GM23338 (cell line): Measurements from ENCODE around the gene ZC3H12C.

Source experiments
- CREB1 ChIP-seq: fragments of 250-450 bp; sonication (Bioruptor Pico); IDR thresholded peaks from 2 replicates; pipeline ENCODE4 v1.5.0; 2020; ENCODE audit warnings: low read depth, mild to moderate bottlenecking, moderate library complexity
- EZH2 ChIP-seq: fragments of 200-600 bp; sonication (generic); IDR thresholded peaks from one replicate; pipeline ENCODE4 v1.8.0; 2017; ENCODE audit warnings: antibody characterized with exemption, mild to moderate bottlenecking, low read depth; ENCODE audit not compliant: unreplicated experiment
- EZH2phosphoT487 ChIP-seq: fragments of 200-600 bp; sonication (generic); IDR thresholded peaks from one replicate; pipeline ENCODE4 v1.8.1; 2018; ENCODE audit warnings: antibody characterized with exemption; ENCODE audit not compliant: unreplicated experiment
- JUNB ChIP-seq: IDR thresholded peaks from one replicate; pipeline ENCODE4 v1.6.1; 2016; ENCODE audit warnings: antibody characterized with exemption; ENCODE audit not compliant: unreplicated experiment
- POLR2AphosphoS5 ChIP-seq: IDR thresholded peaks from 2 replicates; pipeline ENCODE4 v1.6.1; 2016; ENCODE audit warnings: antibody characterized with exemption, low read depth
- STAT1 ChIP-seq: IDR thresholded peaks from one replicate; pipeline ENCODE4 v1.6.1; 2016; ENCODE audit warnings: antibody characterized with exemption; ENCODE audit not compliant: unreplicated experiment
- ZNF331 ChIP-seq: fragments of 250-450 bp; sonication (Bioruptor Pico); IDR thresholded peaks from 2 replicates; pipeline ENCODE4 v1.5.0; 2020; ENCODE audit warnings: low read depth, mild to moderate bottlenecking, moderate library complexity
- TF ChIP-seq, protein P1 (sequence below), 2 experiments: fragments of 200-600 bp in 1 of 2; sonication (generic) in 1 of 2; conservative IDR thresholded peaks; 2 replicates each; pipeline versions ENCODE4 v1.5.1 to v1.6.1; 2016 to 2017; ENCODE audit warnings: antibody characterized with exemption in 2 of 2, low read depth in 2 of 2, mild to moderate bottlenecking in 2 of 2, moderate library complexity in 1 of 2
- TF ChIP-seq, protein P2 (sequence below): IDR thresholded peaks from one replicate; pipeline ENCODE4 v1.6.1; 2018; ENCODE audit warnings: antibody characterized with exemption; ENCODE audit not compliant: unreplicated experiment
- TF ChIP-seq, protein P3 (sequence below): IDR thresholded peaks from 2 replicates; pipeline ENCODE4 v1.6.1; 2016; ENCODE audit warnings: antibody characterized with exemption

DNA sequence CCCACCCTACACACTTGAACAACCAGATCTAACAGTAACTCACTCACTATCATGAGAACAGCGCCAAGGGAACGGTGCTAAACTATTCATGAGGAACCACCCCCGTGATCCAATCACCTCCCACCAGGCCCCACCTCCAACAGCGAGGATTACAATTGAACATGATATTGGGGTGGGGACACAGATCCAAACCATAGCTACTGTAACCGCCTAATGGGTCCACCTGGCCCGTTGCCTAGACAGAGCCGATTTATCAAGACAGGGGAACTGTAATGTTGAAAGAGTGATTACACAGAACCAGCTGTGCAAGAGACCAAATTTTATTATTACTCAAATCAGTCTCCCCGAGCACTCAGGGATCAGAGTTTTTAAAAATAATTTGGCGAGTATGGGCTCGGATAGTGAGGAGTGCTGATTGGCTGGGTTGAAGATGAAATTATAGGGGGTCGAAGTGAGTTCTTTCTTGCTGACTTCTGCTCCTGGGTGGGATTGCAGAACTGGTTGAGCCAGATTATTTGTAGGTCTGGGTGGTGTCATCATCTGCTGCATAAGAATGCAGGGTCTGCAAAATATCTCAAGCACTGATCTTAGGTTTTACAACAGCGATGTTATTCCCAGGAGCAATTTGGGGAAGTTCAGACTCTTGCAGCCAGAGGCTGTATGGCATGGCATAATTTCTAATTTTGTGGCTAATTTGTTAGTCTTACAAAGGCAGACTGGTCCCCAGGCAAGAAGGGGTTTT, 17.9 kb upstream of the ZC3H12C start:
- TF ChIP-seq, protein P1, sequence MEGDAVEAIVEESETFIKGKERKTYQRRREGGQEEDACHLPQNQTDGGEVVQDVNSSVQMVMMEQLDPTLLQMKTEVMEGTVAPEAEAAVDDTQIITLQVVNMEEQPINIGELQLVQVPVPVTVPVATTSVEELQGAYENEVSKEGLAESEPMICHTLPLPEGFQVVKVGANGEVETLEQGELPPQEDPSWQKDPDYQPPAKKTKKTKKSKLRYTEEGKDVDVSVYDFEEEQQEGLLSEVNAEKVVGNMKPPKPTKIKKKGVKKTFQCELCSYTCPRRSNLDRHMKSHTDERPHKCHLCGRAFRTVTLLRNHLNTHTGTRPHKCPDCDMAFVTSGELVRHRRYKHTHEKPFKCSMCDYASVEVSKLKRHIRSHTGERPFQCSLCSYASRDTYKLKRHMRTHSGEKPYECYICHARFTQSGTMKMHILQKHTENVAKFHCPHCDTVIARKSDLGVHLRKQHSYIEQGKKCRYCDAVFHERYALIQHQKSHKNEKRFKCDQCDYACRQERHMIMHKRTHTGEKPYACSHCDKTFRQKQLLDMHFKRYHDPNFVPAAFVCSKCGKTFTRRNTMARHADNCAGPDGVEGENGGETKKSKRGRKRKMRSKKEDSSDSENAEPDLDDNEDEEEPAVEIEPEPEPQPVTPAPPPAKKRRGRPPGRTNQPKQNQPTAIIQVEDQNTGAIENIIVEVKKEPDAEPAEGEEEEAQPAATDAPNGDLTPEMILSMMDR (conservative IDR thresholded peaks at IDR 0.05; ENCODE audit: low read depth in 2 of 2), result no peak
- TF ChIP-seq STAT1 (no peak), EZH2 (no peak), JUNB (no peak), POLR2AphosphoS5 (no peak), ZNF331 (CRISPR knock-in tag) (no peak), CREB1 (no peak), EZH2phosphoT487 (no peak)
- TF ChIP-seq, protein P2, sequence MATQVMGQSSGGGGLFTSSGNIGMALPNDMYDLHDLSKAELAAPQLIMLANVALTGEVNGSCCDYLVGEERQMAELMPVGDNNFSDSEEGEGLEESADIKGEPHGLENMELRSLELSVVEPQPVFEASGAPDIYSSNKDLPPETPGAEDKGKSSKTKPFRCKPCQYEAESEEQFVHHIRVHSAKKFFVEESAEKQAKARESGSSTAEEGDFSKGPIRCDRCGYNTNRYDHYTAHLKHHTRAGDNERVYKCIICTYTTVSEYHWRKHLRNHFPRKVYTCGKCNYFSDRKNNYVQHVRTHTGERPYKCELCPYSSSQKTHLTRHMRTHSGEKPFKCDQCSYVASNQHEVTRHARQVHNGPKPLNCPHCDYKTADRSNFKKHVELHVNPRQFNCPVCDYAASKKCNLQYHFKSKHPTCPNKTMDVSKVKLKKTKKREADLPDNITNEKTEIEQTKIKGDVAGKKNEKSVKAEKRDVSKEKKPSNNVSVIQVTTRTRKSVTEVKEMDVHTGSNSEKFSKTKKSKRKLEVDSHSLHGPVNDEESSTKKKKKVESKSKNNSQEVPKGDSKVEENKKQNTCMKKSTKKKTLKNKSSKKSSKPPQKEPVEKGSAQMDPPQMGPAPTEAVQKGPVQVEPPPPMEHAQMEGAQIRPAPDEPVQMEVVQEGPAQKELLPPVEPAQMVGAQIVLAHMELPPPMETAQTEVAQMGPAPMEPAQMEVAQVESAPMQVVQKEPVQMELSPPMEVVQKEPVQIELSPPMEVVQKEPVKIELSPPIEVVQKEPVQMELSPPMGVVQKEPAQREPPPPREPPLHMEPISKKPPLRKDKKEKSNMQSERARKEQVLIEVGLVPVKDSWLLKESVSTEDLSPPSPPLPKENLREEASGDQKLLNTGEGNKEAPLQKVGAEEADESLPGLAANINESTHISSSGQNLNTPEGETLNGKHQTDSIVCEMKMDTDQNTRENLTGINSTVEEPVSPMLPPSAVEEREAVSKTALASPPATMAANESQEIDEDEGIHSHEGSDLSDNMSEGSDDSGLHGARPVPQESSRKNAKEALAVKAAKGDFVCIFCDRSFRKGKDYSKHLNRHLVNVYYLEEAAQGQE, result no peak
- TF ChIP-seq, protein P3, sequence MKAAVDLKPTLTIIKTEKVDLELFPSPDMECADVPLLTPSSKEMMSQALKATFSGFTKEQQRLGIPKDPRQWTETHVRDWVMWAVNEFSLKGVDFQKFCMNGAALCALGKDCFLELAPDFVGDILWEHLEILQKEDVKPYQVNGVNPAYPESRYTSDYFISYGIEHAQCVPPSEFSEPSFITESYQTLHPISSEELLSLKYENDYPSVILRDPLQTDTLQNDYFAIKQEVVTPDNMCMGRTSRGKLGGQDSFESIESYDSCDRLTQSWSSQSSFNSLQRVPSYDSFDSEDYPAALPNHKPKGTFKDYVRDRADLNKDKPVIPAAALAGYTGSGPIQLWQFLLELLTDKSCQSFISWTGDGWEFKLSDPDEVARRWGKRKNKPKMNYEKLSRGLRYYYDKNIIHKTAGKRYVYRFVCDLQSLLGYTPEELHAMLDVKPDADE, result no peak
